GM19438 (cell line): ENCODE results near the gene PRKAR2B.

Source experiments
- ATAC-seq: cut with Tn5 transposase; IDR thresholded peaks from one replicate; pipeline ENCODE4 v1.9.1; 2021; ENCODE audit warnings: low read depth; ENCODE audit not compliant: unreplicated experiment

Gene PRKAR2B

DNA sequence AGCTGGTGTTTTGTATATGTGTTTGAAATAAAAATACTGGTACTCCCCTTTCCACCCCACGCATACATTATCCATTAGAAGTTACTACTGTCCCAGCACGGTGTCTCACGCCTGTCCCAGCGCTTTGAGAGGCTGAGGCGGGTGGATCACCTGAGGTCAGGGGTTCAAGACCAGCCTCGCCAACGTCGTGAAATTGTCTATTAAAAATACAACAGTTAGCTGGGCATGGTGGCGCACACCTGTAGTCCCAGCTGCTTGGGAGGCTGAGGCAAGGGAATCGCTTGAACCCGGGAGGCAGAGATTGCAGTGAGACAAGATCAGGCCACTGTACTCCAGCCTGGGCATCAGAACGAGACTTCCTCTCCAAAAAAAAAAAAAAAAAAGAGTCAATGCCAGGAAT lies 127.0 kb downstream of the PRKAR2B start:
- ATAC-seq = no peak

DNA sequence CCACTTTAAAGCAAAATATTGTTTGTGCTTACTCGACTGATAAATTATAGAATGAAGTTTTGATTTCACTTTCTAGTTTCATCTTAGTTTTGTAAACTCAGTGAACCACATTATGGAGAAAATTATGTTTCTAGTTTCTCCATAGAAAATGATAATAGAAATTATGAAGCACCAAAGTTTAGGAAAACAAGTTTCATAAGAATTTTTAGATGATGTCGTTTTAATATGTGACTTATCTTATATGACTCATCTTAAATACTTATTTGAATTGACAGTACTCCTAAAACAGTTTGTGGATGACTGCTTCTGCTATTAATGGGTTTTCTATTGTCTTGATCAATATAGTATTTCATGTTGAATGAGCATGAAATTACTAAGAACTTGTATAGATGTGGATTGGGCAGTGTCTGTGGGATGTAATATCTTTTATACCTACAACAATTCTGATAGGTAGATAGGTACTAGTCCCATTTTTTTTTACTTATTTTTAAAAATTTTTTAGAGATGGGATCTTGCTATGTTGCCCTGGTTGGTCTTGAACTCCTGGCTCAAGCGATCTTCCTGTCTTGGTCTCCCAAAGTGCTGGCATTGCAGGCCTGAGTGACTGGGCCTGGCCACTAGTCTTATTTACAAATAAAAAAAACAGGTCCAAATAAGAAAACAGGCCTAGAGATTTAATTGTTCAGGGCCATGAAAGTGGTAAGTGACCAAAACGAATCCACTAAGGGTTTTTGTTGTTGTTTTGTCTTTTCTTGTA lies 127.9 kb downstream of the PRKAR2B start:
- no peak for ATAC-seq

DNA sequence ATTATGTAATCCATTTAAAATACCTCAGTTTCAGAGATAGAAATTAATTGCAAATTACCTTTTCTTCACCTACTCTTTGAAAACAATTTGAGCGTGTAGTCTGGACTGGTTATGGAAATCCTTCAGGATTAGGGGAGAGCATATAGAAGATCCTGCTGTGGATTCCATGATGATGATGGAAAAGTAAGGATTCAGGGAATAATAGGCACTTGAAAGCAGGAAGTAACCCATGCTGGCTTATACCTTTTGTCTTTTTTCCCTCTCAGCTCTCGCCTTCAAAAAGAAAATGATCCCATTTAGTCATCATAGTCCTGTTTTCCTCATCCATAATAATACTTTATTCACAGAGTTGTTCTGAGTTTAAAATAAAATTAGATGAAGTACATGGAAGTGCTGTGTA lies 128.7 kb downstream of the PRKAR2B start:
- no peak for ATAC-seq

DNA sequence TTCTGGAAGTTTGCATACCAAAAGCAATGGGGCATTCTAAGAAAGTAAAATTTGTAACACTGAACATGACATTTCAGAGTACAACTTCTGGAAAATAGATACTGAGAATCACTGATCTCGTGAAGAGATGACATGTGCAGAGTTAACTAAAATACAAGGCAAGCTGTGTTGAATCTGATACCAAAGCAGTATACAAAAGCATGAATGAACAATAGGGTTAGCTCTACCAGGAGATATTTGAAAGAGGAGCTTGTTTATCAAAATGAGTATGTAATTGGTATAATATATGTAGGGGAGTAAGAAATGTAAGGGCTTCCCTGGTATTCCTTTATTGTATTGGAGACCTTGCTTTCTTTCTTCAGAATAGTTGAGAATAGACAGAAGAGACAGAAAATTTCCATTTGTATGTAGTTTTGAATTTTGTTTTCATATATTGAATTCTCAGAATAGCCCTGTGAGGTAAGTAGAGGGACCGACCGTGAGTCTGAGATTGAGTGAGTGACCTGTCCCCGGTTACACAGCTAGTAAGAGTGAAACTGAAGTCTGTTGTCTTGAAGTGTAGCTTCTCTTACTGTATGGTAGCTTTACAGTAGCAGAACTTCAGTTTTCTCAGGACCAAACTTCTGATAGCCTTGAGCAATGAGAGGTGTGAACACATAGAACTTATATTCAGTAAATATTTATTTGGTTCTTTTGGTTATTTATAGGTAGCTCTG lies 129.3 kb downstream of the PRKAR2B start:
- no peak for ATAC-seq

DNA sequence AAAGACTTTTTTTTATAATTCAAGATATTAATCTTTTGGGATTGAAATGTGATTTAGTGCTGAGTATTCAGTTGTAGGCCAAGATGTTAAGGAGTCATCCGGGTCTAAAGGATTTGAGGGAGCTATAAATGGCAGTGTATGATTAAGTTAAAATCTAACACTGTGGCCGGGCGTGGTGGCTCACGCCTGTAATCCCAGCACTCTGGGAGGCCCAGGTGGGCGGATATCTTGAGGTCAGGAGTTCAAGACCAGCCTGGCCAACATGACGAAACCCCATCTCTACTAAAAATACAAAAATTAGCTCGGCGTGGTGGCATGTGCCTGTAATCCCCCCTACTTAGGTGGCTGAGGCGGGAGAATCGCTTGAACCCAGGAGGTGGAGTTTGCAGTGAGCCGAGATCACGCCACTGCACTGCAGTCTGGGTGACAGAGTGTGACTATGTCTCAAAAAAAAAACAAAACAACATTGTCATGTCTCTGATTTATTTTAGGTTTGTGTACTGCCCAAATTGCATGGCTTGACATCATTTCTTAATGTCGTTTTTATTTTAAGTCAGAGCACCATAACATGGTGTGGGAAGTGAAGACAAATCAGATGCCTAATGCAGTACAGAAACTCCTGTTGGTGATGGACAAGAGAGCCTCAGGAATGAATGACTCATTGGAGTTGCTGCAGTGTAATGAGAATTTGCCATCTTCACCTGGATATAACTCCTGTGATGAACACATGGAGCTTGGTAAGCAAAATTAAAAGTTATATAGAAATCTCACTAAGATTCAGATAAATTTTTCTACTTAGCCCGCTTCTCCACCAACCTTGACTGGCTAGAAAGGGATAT lies 135.0 kb downstream of the PRKAR2B start:
- ATAC-seq = no peak

DNA sequence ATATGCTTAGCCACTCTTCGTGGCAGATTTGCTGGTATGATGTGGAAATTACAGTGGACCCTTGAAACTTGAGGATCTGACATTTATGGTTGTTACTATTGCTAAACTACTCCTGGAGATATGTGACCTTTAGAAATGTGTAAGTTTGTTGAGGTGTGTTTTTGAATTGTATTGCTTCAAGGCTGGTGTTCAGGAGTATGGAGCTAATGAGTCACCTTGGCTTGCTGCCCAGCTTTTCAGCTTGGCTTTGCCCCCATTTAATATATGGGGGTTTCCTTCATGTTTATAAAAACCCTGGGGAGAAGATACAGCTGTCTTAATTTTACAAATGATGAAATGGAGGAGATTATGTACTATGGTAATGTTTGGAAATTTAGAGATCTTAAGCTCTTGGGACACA lies 135.9 kb downstream of the PRKAR2B start:
- ATAC-seq = no peak

DNA sequence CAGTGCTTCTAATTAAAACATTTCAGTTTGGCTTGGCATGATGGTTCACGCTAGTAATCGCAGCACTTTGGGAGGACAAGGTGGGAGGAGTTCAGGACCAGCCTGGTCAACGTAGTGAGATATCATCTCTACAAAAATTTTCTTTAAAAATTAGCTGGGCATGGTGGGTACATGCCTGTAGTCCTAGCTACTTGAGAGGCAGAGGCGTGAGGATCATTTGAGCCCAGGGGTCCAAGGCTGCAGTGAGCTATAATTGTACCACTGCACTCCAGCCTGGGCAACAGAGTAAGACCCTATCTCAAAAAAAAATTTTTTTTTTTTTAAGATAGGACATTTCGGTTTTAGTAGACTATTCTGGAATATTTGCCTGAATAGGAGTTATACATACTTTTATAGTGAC lies 136.7 kb downstream of the PRKAR2B start:
- no peak for ATAC-seq

DNA sequence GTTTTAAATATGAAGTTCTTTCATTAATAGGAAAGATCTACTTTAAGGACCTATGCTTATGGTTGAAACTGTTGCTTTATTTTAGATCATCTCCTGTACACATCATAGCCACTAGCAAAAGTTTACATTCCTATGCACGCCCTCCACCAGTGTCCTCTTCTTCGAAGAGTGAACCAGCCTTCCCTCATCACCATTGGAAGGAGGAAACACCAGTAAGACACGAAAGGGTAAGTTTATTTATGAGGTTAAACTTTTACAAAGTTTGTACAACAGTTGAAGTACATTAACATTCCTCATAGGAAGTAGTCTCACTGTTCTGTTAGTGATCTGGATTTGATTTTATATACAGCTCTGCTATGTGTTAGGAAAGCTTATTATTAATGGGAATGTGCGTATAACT lies 141.2 kb downstream of the PRKAR2B start:
- ATAC-seq = no peak

DNA sequence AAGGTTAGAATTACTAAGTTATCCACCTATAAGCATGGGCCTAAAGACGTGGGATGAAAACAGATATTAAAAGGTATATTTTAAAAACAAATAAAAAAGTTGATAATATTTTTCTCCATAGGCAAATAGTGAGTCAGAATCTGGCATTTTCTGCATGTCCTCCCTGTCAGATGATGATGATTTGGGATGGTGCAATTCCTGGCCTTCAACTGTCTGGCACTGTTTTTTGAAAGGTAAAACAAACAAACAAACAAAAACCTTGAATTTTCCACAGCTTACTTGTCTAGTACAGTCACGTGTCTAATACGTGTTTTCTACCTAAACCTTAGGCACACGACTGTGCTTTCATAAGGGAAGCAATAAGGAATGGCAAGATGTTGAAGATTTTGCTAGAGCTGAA lies 141.7 kb downstream of the PRKAR2B start:
- ATAC-seq = no peak

DNA sequence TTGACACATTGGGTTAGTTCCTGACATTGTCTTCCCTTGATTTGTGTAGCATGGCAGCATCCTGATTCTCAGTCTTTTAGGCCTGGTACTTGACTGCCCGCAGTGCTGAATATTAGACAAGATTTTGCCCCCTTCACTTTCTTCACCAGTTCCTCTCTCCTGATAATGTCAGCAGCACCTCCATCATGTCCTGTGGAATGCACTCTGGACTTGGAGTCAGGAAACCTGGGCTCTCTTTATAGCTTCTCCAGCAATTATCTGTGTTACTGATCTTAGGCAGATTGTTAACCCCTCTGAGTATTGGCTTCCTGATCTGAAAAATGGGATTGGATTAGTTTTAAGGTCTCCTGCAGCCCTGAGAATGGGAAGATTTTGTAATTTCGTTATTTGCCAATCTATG lies 143.3 kb downstream of the PRKAR2B start:
- ATAC-seq = no peak

DNA sequence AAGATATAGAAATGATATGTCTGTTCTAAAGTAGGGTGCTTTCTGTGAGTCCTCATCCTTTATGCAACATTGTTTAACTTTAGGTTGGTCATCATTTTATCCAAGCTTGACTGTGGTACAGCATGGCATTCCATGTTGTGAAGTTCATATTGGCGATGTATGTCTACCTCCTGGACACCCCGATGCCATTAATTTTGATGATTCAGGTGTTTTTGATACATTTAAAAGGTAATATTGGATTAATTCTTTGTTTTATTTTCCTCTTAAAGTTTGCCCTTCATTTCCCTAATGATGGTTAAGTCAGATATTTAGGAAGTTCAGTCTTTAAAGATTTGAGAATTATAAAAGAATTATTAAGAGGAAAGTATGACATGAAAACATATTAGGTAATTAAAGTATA lies 145.6 kb downstream of the PRKAR2B start:
- no peak for ATAC-seq

DNA sequence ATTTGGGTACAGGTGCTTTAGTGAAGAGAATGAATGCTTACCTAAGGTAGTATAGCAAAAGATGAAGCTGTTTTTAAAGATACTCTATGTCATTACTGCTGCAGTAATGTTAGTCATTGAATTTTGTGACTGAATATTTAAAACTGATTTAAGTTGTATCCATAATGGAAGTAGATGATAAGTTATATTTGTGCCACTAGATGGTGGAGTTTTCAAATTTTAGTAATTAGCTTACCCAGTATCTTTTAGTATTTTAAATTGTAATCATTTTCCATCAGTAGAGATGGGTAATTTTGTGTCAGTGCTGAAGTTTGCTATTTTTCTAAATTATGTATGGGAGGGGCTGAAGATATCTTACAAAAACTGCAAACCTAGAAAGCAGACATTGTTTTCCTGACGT lies 149.5 kb downstream of the PRKAR2B start:
- ATAC-seq = no peak

DNA sequence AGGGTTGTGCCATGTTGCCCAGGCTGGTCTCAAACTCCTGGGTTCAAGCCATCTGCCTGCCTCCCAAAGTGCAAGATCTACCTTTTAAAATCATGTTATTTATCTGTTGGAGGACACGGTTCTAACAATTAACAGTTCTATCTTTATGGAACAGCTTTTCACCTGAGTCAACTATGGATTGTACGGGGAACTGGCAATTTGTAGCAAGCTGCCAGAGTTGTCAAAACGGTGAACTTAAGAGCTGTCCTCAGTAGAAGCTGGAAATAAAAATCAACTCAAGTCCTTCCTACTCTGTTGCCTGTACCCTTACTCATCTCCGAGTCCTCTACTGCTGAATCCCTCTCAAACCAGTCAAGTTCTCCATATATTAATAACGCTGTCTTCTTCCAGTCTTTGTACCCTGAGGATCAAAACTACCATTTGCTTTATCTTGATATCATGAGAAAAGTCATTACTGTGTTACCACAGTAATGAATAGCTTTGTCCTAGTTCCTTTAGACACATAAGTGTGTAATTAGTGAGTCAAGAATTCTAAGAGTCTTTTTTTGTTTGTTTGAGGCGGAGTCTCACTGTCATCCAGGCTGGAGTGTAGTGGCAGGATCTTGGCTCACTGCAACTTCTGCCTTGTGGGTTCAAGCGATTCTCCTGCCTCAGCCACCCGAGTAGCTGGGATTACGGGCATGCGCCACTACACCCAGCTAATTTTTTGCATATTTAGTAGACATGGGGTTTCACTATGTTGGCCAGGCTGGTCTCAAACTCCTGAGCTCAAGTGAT lies 152.5 kb downstream of the PRKAR2B start:
- no peak for ATAC-seq

DNA sequence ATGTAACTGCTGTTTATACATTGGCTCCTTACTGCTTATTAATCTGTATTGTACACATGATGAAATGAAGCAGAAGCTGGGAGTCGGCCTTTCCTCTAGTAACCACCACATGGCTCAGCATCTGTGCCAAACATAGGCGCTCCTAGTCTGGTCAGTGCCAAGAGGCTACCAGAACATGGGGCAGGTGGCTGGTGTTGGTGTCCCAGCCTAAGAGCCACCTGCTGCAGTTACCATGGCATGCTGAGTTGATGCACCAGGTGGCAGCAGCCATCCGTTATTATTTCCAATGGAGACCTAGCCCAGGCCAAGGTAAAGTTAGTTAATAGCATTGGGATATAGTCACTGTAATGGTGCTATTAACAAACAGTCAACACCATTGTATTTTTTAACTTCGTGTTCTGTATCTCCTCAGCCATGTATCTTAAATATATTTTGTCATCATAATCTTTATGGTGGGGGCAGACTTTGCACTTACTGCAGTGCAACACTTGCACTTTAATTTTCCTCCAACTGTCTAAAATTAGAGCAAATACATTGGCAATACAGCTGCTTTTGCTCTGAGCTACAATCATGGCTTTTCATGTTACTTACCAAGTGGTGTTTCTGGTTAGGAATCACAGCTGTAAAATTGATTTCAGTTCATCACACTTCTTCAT lies 157.4 kb downstream of the PRKAR2B start:
- no peak for ATAC-seq

DNA sequence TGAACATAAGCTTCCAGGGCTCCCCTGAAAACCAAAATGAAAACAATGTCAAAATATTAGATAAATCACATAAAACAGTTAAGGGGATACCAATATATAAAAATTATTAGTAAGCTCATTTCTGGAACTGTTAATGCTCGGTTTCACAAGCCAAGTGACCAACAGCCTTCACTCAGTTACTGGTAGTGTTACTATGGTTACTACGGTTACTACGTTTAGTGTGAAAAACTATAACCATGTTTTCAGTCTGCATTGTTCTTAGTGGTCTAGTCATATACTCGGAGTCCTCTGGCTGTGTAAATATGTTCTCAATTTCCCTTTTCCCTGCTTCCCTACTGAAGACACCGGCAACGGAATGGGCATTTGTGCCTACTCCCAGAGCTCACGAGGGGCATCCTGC lies 159.1 kb downstream of the PRKAR2B start:
- ATAC-seq = no peak

DNA sequence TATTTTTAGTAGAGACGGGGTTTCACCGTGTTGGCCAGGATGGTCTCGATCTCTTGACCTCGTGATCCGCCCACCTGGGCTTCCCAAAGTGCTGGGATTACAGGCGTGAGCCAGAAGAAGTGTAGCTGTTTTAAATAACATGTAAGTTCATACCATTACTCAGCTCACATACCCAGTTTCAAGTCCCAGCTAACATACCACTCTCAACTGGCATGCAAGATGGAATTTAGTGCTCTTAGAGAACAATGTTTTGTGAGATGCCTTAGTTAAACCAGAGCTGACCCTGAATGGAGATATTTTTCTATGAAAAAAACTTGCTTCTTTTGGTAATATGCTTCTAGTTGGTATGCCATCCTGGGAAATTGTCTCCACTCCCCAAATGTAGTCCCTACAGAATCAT lies 161.6 kb downstream of the PRKAR2B start:
- ATAC-seq = no peak

DNA sequence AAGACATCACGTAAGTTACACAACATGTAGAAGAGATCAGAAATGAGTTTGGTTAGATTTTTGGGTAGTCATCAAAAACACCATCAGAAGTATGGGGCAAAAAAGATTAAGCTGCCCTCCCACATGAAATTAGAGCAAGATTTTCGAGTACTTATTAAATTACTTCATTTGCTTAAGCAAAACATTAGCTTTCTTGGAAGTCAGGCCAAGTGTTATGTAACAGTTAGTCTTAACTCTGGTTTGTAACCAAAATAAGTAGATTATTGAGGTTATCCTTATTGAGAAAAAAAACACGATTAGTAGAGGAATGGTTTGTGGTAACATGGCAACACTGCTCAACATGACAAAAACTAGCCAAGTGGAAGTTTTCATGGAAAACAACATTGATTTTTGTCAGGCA lies 162.2 kb downstream of the PRKAR2B start:
- ATAC-seq = no peak

DNA sequence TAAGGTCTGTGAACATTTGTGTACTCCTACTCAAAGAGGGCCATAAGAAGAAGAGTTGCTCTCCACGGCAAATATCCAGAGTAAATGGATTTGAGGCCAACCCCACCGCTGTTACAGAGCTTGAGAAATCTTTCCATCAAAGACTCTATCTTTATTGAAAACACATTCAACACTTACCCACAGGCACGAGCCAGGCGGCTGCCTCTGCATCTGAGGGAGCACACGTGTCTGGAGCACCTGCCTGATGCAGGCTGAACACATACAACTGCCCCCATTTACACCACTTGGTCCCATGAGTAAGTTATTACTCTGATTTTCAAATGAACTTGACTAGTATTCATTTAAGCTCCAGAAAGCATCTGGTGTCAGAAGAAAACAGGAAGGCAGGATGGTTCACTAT lies 163.0 kb downstream of the PRKAR2B start:
- no peak for ATAC-seq

DNA sequence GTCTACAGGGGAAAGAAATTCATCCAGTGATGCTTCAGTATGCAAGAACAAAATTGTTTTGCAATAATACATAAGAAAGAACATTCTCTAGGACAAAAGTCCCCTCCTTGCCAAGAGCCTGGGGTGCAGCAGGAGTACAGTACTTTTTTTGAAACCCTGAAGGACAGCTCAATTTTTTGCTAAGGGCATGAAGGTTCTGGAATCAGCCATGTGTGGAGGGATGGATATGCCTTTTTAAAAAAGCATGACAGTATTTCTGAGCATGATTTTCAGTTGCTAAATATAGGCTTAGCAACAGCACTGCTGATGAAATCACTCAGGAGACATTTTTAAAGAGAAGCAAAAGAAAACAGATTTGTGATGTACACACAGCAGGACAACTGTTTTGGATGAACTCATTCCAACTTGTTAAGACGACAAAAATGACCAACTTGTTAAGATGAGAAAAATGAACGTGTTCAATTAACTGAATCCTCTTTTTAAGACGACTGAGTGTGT lies 163.6 kb downstream of the PRKAR2B start:
- no peak for ATAC-seq

DNA sequence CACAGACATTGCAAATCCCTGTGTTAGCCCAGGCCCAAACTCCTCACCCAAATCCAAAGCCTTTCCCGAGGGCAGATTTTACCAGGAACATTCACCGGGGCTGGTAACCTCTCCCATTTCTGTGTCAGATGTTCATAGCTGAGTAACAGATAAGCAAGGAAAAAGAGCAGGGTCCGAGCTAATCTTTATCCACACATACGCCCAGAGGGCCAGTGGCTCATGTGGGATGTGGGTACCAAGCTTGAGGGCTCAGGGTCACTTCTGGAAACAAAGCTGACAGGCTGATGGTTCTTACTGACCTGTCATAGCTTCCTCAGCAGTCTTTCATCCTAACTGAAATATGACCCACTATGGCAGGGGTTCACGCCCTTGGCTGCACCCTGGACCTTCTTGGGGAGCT lies 164.1 kb downstream of the PRKAR2B start:
- no peak for ATAC-seq
